HPDE6-E6E7 (cell line): ENCODE data around the gene FRMD4A.

ENCODE experiments used
- DNase-seq: peaks from one replicate; pipeline ENCODE4 v3.0.0; 2011; ENCODE audit warnings: missing footprints; ENCODE audit errors: extremely low spot score

FRMD4A gene

GRCh38 chr10:14330388-14331061 lies at the start of gene FRMD4A:
TSS of gene FRMD4A (minus strand) at chr10:14330924.
- DNase-seq, result no peak

GRCh38 chr10:14379556-14380280 lies 49.0 kb upstream of the FRMD4A start:
- DNase-seq, result no peak

- no peak for DNase-seq
These were observed 47.8 kb upstream of the FRMD4A start for GRCh38 chr10:14378387-14378960.

- no peak for DNase-seq
These were observed 47.0 kb upstream of the FRMD4A start for GRCh38 chr10:14377591-14378175.

GRCh38 chr10:14374745-14375445 lies 44.2 kb upstream of the FRMD4A start:
- no peak for DNase-seq

GRCh38 chr10:14372606-14373005 lies 41.9 kb upstream of the FRMD4A start:
- DNase-seq, result no peak

- no peak for DNase-seq
These were observed 40.9 kb upstream of the FRMD4A start for GRCh38 chr10:14371581-14371980.

- no peak for DNase-seq
These were observed 40.2 kb upstream of the FRMD4A start for GRCh38 chr10:14370894-14371293.

GRCh38 chr10:14369906-14370305 lies 39.2 kb upstream of the FRMD4A start:
- DNase-seq, result no peak

- no peak for DNase-seq
These were observed 36.0 kb upstream of the FRMD4A start for GRCh38 chr10:14366760-14367159.

- no peak for DNase-seq
These were observed 34.5 kb upstream of the FRMD4A start for GRCh38 chr10:14365266-14365665.

- DNase-seq, result no peak
These were observed 31.4 kb upstream of the FRMD4A start for GRCh38 chr10:14362104-14362503.

- no peak for DNase-seq
These were observed 30.2 kb upstream of the FRMD4A start for GRCh38 chr10:14360961-14361360.

GRCh38 chr10:14360515-14360914 lies 29.8 kb upstream of the FRMD4A start:
- DNase-seq, result no peak

- DNase-seq, result peak; percentile 1
These were observed 28.3 kb upstream of the FRMD4A start for GRCh38 chr10:14358886-14359573.

- DNase-seq, result no peak
These were observed 26.2 kb upstream of the FRMD4A start for GRCh38 chr10:14356921-14357320.

GRCh38 chr10:14355750-14356149 lies 25.0 kb upstream of the FRMD4A start:
- no peak for DNase-seq

- DNase-seq, result no peak
These were observed 22.7 kb upstream of the FRMD4A start for GRCh38 chr10:14353291-14353913.

- no peak for DNase-seq
These were observed 19.3 kb upstream of the FRMD4A start for GRCh38 chr10:14350006-14350405.

- no peak for DNase-seq
These were observed 18.4 kb upstream of the FRMD4A start for GRCh38 chr10:14349081-14349480.

- DNase-seq, result no peak
These were observed 14.5 kb upstream of the FRMD4A start for GRCh38 chr10:14345262-14345661.
